Endothelial cell of umbilical vein (primary cell): ENCODE results near the gene CLEC11A.

Experiments
- CTCF ChIP-seq, 2 donors: IDR thresholded peaks; 1 replicate in 1 of 2; 2 replicates in 1 of 2; pipeline ENCODE4 v1.5.1; 2011; ENCODE audit warnings: low read length in 2 of 2, mild to moderate bottlenecking in 2 of 2, moderate library complexity in 2 of 2, control low read depth in 1 of 2, inconsistent platforms in 1 of 2, low read depth in 1 of 2; ENCODE audit not compliant: insufficient read depth in 1 of 2; ENCODE audit errors: extremely low read depth in 1 of 2
- EZH2 ChIP-seq: IDR thresholded peaks from 2 replicates; pipeline ENCODE4 v1.6.1; 2012; ENCODE audit warnings: borderline replicate concordance, low read depth, mild to moderate bottlenecking, moderate library complexity, low read length, inconsistent platforms; ENCODE audit not compliant: severe bottlenecking
- MAX ChIP-seq: IDR thresholded peaks from 2 replicates; pipeline ENCODE4 v1.6.1; 2011; ENCODE audit not compliant: insufficient read depth, insufficient read length
- POLR2A ChIP-seq: IDR thresholded peaks from 2 replicates; pipeline ENCODE4 v1.6.1; 2012; ENCODE audit warnings: low read depth, mild to moderate bottlenecking, control low read depth, low read length
- POLR2AphosphoS5 ChIP-seq: IDR thresholded peaks from 2 replicates; pipeline ENCODE4 v1.6.1; 2012; ENCODE audit warnings: low read depth, mild to moderate bottlenecking, control low read depth, low read length, moderate library complexity; ENCODE audit not compliant: insufficient read depth

GRCh38 chr19:50728084-50728737 lies 5.0 kb downstream of the CLEC11A start:
- TF ChIP-seq CTCF (IDR thresholded peaks at IDR 0.05; ENCODE audit: extremely low read depth in 1 of 2, insufficient read depth in 1 of 2, low read depth in 1 of 2, low read length in 2 of 2) (no peak), POLR2AphosphoS5 (no peak), MAX (peak; percentile 60), EZH2 (no peak), POLR2A (no peak)
